ENCODE measurements around the gene MACF1.
"Not testable (repeated sequence)": the region's sequence is repeated elsewhere in the genome, so short reads cannot be mapped to it uniquely, and the experiment has no call there.

GRCh38 chr1:39515131-39516086 lies 310.9 kb downstream of the MACF1 start:
- TF ChIP-seq CTCF (IDR thresholded peaks at IDR 0.05 in 4 of 5, conservative IDR thresholded peaks at IDR 0.05 in 1 of 5); POLR2A (IDR thresholded peaks at IDR 0.05): not testable (repeated sequence)

Data from gastrocnemius medialis (tissue), 4 donors.